HG03196 (cell line): Measurements from ENCODE around the gene C6orf58.

Source experiments
- ATAC-seq: cut with Tn5 transposase; IDR thresholded peaks from one replicate; pipeline ENCODE4 v1.9.1; 2021; ENCODE audit not compliant: unreplicated experiment

Gene C6orf58

DNA sequence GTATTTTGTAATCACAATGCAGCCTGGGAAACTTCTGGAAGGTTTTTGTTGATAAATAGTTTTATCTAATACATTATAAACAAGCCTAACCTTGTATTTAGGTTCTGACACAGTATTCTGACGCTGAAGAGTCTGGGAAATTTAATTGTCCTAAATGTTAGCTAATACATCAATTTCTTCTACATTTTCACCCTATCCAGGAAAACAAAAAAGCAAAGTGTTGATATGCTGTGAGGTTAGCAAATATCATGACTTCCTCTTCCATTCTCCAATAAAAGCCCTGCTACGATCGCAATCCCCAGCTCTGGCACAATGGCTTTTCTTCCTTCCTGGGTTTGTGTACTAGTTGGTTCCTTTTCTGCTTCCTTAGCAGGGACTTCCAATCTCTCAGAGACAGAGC is at the start of gene C6orf58:
Gene C6orf58, plus strand, starts transcription at position 301 of the 400 bp plus-strand sequence. Its CDS starts 12 bp downstream, at position 313.
- ATAC-seq: no peak

DNA sequence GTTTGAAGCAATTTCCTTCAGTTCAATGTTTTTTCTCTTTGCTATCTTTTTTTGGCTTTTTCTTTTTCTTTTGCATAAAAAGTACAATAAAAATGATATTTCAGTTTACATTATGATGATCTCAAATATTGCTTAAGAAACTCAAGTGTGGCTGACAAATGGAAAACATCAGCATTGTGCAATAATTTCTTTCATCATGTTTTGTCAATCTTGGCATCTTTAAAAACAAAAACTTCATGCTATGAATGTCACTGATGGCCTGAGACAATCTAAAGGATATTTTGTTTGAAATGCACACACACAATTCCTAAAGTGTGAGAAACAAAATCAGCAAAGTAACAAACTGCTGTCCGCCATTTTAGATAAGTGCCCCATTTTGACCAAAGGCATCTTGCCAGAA is 44.0 kb upstream of the C6orf58 start:
- no peak for ATAC-seq

DNA sequence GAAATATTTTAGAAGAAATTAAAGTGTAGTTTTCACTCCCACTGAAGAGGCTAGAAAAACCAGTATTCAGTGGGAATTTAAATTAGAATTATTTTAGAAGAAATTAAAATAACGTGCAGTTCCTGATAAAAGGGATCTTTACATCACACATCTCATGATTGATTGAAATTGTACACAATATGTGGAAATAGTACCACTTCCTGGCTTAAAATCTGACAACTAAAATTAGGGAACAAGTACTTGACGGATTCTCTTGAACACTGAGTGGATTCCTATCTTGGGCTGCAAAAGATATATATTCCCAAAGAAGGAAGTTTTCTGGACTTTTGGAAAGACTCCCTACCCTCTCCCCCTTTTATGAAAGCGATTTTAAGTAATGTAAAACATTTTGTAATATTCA is 43.2 kb upstream of the C6orf58 start:
- no peak for ATAC-seq

DNA sequence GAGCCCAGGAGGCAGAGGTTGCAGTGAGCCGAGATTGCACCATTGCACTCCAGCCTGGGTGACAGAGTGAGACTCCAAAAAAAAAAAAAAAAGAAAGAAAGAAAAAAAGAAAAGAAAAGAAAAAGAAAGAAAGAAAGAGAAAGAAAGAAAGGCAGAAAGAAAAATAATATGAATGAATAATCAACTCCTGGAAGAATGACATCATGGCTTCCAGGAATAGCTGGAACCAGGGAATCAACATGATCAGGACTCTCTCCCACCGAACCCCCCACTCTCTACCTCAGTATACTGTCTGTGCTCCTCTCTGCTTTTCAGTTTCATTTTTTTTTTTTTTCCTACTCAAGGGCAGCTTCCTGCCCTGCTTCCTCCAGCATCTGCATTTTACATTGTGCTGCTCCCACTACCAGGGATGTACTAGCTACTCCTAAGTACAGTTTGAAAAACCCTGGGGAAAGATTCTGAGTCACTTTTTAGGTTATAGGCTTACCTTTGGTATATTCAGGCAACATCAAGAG is 38.2 kb upstream of the C6orf58 start:
- peak; percentile 13 for ATAC-seq

DNA sequence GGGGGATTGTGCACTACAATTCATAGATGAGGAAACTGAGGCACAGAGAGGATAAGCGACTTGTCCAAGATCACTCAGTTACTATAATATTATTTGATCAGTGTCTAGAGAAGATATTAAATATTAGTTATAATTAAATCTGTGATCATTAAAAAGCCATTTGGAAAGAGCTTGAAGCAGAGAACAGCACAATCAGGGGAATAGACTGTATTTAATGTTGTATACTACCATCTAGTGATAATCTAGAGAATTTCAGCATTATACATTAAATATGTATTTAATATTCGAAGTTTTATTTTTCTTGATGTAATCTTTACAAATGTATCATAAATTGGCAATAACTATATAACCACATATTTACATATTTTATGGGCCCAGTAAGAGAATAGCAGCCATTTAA is 37.7 kb upstream of the C6orf58 start:
- peak; percentile 55 for ATAC-seq

DNA sequence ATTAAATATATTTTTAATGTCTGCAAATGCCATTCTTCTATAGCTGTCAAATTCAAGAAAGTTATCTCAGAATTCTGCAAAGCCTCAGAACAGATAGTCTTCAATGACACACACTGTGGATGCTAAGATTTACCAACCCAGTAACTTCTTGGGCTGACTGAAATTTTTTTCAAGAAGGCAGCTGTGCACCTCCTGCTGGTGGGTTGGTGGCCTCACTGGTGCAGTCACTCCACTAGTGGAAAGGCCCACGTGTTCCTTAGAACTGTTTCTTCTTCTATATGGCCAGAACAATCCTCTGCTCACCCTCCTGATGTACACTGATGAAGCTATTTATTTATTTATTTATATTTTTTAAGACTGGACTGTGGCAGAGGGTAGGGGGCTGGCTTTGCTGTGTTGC is 29.8 kb upstream of the C6orf58 start:
- no peak for ATAC-seq

DNA sequence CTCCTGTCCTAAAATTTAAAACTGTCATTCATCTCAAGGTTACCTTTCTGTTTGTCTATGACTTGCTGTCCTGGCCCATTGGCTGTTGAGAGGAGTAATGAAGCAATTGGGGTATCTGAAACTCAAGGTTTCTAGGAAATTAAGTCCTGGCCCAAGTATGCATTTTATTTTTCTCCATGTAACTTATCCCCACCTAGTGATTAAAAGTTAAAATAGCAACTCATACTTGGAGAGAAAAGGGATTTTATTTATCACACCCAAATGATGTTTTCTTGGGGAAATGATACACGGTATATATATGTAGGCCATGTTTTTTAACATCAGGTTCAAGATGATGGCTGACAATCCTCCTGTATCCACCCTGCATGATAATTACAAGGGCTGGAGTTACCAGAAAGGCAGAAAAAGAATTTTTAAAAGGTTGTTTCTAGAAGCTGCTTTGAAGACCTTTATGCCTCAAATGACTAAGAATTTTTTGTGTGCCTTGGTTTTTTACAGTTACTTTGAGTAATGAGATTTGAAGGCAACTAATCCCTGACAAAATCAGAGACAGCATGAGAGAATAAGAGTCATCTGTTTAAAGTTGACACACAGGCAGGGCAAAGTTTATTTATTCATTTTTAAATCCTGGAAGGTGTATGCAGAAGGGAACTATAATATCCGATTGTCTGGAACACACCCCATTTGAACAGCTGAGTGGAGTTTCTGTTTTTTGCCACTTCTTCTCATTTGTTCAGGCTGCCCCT is 28.9 kb upstream of the C6orf58 start:
- ATAC-seq: no peak

DNA sequence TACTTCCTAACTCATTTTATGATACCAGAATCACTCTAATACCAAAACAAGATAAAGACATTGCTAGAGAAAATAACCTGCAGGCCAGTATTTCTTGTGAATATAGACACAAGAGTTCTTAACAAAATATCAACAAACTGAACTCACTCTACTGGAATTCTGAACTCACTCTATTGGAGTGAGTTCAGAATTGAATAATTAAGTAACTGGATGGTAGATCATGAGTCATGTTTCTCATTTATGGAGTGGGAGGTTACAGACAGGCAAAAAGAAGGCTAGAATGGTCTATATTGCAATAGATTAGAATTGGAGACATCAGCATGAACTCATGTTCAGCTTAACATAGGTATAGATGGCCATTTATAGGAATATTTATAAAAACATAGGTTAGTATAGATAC is 26.6 kb upstream of the C6orf58 start:
- ATAC-seq: no peak

DNA sequence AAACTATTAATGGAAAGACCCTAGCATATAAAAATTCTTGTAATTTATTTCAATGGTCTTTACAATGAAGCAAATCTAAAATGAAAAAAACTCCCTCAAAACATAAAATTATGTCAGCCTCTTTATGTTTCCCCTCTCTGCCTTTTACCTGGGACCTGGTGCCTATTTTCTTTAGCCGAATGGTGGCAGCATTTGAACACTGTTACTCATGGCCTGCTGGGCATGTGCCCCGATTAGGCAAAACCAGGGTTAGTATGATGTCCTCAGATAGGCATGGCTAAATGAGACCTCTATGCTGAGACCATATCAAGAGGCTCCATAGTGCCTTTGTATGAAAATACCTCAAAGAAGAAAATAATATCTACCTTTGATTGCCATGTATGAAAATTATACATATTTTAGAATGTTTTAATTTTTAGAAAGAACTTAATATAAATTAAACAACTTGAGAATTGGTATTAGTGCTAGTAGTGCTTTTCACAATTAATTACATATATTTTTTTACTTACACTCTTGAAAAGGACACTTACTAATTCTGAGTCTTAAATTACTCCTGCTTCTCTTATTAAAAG is 22.5 kb upstream of the C6orf58 start:
- peak; percentile 64 for ATAC-seq

DNA sequence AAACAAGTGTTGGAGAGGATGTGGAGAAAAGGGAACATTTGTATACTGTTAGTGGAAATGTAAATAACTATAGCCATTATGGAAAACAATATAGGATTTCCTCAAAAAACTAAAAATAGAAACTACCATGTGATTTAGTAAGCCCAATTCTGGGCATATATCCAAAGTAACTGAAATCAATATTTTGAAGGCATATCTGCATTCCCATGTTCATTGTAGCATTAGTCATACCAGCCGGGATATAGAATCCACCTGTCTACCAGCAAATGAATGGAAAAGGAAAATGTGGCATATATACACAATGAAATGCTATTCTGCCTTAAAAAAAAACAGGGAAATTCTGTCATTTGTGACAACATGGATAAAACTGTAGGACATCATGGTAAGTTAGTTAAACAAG is 15.3 kb upstream of the C6orf58 start:
- no peak for ATAC-seq

DNA sequence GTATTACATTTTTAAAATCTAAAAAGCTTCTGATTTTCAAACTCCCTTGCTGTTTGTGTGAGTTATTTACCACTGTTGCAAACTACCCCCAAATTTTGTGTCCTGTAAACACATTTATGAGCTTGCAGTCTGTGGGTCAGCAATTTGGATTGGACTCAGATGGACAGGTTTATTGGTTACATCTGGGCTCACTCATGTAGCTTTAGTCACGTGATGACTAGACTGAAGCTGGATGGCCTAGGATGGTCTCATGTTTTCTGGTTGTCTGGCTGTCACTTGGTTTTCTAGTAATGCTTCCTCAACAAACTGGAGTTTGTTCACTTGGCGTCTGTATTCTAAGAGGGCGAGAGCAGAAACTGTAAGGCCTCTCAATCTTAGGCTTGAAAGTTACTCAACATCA is 12.2 kb upstream of the C6orf58 start:
- no peak for ATAC-seq

DNA sequence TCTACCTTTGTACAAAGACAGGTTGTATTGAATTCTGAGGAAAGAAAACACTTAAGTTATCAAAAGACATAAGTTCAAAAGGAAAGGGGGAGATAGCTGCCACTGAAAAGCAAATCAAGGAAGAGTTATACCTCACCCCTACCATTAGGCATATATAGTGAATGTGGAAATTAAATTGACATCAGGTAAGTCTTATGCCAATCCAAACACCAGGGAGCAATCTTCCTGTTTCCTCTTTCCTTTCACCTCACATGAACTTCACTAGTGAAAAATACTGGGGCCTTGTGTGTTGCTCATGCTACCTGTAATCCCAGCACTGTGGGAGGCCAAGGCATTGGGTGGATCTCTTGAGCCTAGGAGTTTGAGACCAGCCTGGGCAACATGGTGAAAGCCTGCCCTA is 10.9 kb upstream of the C6orf58 start:
- ATAC-seq: no peak

DNA sequence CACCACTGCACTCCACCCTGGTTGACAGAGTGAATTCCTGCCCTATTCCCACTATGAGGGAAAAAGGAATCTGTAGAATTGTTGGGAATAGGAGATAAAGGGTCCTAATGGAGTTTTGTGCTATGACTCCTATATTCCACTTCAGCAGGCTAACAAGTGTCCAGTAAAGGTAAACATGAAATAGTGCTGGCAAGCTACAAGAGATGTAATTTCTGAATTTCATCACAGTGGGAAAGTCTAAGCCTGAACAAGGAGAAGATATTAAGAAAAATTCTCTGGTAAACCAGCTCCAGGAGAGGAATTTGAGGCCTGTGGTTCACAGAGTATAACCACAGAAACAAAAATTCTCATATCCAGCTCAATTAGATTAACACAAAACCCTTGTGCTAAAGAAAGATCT is 10.3 kb upstream of the C6orf58 start:
- ATAC-seq: no peak

DNA sequence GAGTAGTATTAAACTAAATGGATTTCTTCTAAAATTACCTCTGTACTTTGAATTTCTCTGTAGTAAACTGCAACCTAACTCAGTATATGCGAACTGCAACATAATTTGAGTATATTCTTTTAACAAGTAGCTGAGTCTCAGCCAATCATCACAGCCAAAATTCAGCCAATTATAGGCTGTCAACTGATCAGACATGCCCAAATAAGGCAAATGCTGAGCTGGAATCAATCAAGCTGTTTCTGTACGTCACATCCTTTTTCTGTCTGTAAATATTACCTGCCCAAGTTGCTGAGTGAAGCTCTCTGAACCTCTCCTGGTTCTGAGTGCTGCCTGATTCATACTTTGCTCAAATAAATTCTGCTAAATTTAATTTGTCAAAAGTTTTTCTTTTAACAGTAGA is 9.5 kb upstream of the C6orf58 start:
- ATAC-seq: no peak

DNA sequence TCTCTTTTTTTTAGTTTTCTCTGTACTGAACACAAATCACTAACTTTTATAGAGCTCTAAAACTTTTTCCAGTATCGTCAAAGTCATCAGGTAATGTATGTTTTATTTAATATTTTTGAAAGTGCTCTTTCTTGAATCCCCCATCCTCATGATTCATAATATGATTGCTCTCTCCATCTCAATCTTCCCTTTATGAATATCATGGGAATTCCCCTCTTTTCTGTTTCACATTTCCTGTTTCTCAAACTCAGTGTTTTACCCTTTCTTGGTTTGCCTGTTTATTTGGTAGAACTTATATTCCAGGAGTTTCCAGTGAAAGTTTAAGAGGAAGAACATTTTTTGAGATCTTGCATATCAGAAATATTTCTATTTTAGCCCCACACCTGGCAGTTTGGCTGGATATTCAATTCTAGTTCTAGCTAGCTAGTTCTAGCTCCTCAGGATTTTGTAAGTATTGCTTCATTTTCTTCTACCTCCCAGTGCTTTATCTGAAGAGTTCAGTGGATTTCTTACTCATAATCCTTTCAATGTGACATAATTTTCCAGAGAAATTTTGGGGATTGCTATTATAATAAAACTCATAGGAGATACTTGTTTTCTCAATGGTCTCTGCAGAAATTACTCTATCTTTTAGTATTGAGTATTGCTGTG is 6.1 kb upstream of the C6orf58 start:
- peak; percentile 95 for ATAC-seq

DNA sequence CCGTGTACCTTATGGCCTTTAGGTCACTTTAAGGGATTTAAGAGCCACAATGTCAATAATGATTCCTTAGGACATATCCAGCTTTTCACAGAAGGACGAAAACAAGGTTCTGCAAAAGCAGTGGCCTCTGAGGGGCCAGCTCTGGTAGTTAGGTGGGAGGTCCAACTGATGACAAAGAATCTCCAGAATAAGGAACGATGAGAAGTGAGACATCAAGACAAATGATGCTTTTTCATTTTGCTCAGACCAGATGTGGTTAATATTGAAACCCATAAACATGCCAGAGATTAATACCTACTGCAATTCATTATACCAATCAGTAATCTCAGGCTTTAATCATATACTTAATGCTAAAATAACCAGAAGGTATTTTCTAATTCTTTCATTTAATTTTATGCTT is 1.9 kb downstream of the C6orf58 start:
- ATAC-seq: no peak

DNA sequence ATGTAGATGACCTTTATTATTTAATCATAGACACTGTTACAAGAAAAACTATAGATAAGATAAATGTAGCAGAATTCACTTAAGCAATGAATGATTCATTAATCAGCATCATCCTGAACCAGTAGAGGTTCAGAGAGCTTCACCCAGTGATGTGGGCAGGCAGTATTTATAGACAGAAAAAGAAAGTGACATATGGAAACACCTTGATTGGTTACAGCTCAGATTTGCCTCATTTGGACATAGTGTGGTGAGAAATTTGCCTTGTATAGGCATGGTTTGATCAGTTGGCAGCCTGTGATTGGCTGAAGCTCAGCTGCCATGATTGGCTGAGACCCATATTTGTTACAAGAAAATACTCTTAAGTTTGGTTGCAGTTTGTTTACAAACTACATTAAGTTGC is 4.6 kb downstream of the C6orf58 start:
- ATAC-seq: no peak

DNA sequence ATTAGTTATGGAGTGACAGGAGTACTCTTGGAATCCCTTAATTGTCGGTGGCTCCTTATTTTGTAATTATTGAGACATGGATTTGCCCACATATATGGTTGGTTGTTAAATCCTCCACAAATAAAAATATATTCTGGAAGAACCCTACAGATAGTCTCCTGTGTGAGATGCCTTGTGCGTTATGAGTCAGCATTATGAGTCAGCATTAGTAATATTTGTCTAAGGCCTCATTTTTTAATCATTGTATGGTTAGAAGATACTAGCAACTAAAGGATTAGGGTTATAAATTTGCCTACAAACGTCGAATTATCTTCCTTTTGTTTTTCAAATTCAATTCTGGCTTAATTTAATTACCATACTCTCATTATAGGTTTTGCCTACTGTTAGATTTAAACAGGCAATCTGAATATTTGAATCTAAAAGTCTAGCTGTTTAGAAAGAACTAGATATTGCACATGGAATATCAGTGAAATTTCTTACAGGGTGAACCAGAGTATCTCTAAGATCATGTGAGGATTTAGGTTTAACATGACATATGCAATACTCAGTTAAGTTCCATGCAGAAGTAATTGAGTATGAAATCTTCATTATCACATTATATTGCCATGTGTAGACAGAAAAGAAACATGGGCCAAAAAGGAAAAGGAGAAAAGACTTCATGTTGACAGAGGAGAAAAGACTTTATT is 5.9 kb downstream of the C6orf58 start:
- ATAC-seq: peak; percentile 77

DNA sequence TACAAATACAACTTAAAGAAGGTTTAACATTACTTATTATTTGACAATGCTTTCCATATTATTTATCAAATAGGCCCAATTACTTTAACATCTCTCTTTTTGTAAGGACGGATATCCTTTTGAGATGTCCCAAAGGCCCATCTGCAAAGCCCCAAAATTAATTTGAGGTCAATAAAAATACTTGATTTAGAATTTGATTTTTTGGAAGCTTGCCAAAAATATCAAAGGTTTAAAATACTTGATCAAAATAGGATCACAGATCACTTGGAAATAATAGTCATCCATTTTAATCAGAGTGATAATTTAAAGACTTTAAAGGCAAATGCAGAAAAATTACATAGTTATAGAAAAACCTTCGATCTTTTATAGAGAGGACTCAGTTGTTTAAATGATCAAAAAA is 8.1 kb downstream of the C6orf58 start:
- no peak for ATAC-seq

DNA sequence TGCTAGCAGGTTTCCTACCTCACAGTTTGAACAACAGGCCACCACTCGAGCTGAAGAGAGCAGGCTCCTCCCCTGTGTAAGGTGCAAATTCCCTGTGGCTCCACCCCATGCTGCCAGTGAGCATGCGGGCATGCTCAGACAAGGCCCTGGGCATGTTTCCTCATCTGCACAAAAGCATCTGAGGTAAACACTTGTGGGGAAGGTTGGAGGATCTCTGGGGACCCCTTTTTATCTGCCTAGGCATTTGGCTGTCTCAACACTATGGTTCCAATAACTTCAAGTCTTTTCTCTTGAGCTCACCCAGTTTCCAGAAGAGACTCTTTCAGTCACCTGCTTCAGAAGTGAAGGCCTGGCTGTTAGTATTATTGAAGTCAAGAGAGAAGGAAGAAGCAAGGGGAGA is 9.4 kb downstream of the C6orf58 start:
- ATAC-seq: no peak

DNA sequence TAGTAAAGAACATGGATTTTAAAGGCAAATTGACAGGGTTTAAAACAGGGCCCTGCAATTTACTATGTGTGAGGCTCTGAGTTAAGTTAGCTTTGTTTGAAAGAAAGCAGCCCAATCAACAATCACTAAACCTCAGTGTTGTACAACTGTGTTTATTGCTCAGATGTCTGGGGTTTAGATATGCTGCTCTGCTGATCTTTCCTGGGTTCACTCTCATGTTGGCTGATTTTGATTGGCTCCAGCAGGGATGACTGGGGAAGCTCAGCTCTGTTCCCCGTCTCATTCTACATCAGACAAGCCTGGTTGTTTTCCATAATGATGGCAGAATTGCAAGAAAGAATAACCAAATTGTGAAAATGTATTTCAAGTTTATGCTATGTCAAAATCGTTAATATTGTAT is 10.9 kb downstream of the C6orf58 start:
- no peak for ATAC-seq

DNA sequence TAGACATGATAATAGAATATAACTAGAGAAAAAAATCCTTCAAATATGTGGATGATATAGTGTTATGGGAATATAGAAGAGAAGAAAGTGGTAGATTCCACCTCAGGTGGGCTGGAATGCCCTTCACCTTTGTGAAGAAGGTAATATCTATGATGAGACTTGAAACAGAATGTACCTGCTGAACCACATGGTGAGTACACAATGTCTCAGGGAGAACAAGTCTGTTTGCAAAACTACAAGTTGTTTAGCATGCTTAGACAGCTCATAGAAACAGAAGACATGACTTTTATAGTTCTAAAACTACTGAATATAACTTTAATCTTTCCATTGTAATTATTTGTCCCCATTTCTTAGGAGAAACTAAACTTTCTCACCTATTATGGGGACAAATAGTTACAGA is 12.2 kb downstream of the C6orf58 start:
- no peak for ATAC-seq
